Activated naive CD8-positive, alpha-beta T cell treated with anti-CD3 and anti-CD28 coated beads for 36 hours (primary cell): ENCODE results near the gene ACBD3. TPM values are rescaled to one million over a fixed set of nuclear protein-coding genes. Genes with fewer than 3 reads are reported as not detected.

Experiments
- DNase-seq: peaks from one replicate; pipeline ENCODE4 v3.0.0; 2021
- H3K27ac Mint-ChIP-seq: one replicate; pipeline ENCODE4 v1.8.0; 2022; ENCODE audit warnings: mild to moderate bottlenecking, moderate library complexity, mixed read lengths
- H3K27me3 Mint-ChIP-seq: one replicate; pipeline ENCODE4 v1.8.0; 2022; ENCODE audit warnings: mild to moderate bottlenecking, mixed read lengths
- H3K36me3 Mint-ChIP-seq: one replicate; pipeline ENCODE4 v1.8.0; 2021; ENCODE audit warnings: mild to moderate bottlenecking, mixed read lengths
- H3K4me1 Mint-ChIP-seq: one replicate; pipeline ENCODE4 v1.8.0; 2021; ENCODE audit warnings: mixed read lengths
- H3K4me3 Mint-ChIP-seq: one replicate; pipeline ENCODE4 v1.8.0; 2022; ENCODE audit warnings: mild to moderate bottlenecking, moderate library complexity, mixed read lengths
- H3K9me3 Mint-ChIP-seq: one replicate; pipeline ENCODE4 v1.8.0; 2022; ENCODE audit warnings: mixed read lengths
- total RNA-seq, 2 experiments: library from RNA; stranded (reverse); gene quantifications; one replicate each; pipeline ENCODE4 v1.2.3, GENCODE V29; 2021

ACBD3 gene
- total RNA-seq, 2 experiments from 2014 or later = 19.2 to 19.7 TPM

DNA sequence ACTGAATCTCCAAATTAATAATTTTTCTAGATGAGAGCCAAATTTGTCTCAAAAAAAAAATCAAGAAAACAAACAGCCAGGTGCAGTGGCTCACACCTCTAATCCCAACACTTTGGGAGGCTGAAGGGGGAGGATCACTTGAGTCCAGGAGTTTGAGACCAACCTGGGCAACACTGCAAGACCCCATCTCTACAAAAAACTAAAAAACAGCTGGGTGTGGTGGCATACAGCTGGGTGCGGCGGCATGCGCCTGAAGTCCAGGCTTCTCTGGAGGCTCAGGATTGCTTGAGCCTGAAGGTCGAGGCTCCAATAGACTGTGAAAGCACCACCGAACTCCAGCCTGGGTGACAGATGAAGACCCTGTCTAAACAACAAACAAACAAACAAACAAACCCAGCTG lies 14.0 kb downstream of the ACBD3 start:
- peaks cover 2% of the 10 kb centered on the region for H3K9me3 Mint-ChIP-seq
- no peaks in the 10 kb centered on the region for H3K27me3 Mint-ChIP-seq
- no peak overlapping the region for H3K4me3 Mint-ChIP-seq
- H3K27ac Mint-ChIP-seq = no peak overlapping the region
- H3K36me3 Mint-ChIP-seq = peaks cover 10% of the 10 kb centered on the region
- H3K4me1 Mint-ChIP-seq = peaks cover 18% of the 10 kb centered on the region
- no peak for DNase-seq

DNA sequence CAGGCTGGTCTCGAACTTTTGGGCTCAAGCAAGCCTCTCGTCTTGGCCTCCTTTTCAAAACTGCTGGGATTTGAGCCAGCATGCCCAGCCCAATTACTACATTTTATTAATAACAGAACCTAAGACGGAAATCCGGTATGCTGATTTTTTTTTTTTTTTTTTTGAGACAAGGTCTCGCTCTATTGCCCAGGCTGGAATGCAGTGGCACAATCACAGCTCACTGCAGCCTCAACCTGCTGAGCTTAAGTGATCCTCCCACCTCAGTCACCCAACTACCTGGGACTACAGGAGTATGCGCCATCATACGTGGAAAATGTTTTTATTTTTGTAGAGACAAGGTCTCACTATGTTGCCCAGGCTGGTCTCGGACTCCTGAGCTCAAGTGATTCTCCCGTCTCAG lies 20.2 kb downstream of the ACBD3 start:
- Mint-ChIP-seq H3K4me1 (peaks cover 6% of the 10 kb centered on the region), H3K9me3 (no peaks in the 10 kb centered on the region), H3K27ac (no peak overlapping the region), H3K4me3 (no peak overlapping the region), H3K27me3 (no peaks in the 10 kb centered on the region), H3K36me3 (peaks cover 8% of the 10 kb centered on the region)
- DNase-seq = no peak

DNA sequence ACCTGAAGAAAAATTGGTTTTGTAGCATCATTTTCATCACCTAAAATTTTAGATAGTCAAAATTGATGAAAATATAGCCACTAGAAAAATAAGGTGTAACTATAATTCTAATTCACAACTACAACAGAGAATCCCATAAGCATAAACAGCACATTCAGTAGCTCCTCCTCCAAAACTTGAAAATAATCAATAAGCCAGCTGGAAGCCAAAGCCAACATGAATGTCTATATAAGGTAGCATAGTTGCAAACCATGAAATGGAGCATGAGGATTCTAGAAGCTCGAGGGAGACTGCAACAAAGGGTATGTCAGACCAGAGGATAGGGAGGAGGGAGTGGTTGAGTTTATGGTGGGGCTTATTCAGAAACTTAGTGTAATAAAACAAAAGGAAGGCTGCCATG lies 22.4 kb downstream of the ACBD3 start:
- no peaks in the 10 kb centered on the region for H3K9me3 Mint-ChIP-seq
- DNase-seq = no peak
- no peak overlapping the region for H3K27ac Mint-ChIP-seq
- peaks cover 10% of the 10 kb centered on the region for H3K36me3 Mint-ChIP-seq
- H3K27me3 Mint-ChIP-seq = no peaks in the 10 kb centered on the region
- no peak overlapping the region for H3K4me3 Mint-ChIP-seq
- H3K4me1 Mint-ChIP-seq = peaks cover 6% of the 10 kb centered on the region

DNA sequence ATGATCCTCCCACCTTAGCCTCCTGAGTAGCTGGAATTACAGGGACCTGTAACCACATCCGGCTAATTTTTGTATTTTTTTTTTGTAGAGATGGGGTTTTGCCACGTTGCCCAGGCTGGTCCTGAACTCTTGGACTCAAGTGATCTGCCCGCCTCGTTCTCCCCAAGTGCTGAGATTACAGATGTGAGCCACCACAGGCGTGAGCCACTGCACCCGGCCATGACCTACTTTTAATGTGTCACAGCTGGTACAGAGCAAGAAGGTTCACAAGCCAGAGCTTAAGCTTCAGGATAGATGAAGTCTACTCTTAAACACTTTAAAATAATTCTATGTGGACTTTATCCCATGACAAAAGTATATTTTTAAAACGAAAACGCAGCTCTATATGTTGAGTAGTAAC lies 23.6 kb downstream of the ACBD3 start:
- H3K27me3 Mint-ChIP-seq = no peaks in the 10 kb centered on the region
- H3K9me3 Mint-ChIP-seq = no peaks in the 10 kb centered on the region
- H3K27ac Mint-ChIP-seq = no peak overlapping the region
- DNase-seq = no peak
- H3K4me1 Mint-ChIP-seq = peaks cover 10% of the 10 kb centered on the region
- peaks cover 12% of the 10 kb centered on the region for H3K36me3 Mint-ChIP-seq
- no peak overlapping the region for H3K4me3 Mint-ChIP-seq

DNA sequence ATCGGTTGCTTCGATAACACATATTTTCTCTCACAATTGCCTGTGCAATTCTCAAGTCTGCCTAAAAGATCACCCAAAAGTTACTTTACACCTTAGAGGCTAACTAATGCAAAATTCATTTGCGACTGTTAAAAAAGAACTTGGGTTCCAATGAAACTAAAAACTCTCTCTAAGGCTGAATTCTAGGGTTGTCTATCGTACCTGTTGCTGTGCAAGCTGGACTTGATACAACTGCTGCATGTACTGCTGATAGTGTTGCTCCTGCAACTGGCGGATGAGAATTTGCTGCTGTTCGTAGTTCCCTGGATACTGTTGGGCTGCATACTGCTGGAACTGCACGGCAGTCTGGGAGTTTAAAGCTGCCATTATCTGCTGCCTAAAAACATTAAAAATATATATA lies 27.6 kb downstream of the ACBD3 start:
- no peaks in the 10 kb centered on the region for H3K9me3 Mint-ChIP-seq
- no peak for DNase-seq
- H3K4me1 Mint-ChIP-seq = peaks cover 8% of the 10 kb centered on the region
- no peak overlapping the region for H3K27ac Mint-ChIP-seq
- H3K36me3 Mint-ChIP-seq = peaks cover 15% of the 10 kb centered on the region
- H3K4me3 Mint-ChIP-seq = no peak overlapping the region
- H3K27me3 Mint-ChIP-seq = no peaks in the 10 kb centered on the region

DNA sequence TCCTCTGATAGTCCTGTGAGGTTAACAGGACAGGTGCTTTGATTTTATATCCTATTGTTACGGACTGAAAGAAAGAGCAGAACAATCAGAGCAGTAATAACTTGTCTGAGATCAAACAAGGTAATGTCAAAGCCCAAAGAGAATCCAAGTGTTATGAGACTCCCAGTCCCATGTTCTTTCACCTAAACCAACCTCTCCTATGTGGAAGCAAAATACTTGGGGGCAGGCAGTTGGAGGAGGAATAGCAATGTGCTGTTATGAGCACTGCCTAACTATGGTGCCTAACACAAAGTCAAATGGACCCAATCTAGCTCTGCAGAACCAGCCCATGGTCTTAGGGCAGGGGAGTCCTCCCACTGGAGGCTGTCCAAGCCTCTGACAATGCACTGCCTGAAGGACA lies 28.1 kb downstream of the ACBD3 start:
- H3K27me3 Mint-ChIP-seq = no peaks in the 10 kb centered on the region
- no peaks in the 10 kb centered on the region for H3K9me3 Mint-ChIP-seq
- peaks cover 8% of the 10 kb centered on the region for H3K4me1 Mint-ChIP-seq
- DNase-seq = no peak
- no peak overlapping the region for H3K27ac Mint-ChIP-seq
- H3K4me3 Mint-ChIP-seq = no peak overlapping the region
- H3K36me3 Mint-ChIP-seq = peaks cover 15% of the 10 kb centered on the region

DNA sequence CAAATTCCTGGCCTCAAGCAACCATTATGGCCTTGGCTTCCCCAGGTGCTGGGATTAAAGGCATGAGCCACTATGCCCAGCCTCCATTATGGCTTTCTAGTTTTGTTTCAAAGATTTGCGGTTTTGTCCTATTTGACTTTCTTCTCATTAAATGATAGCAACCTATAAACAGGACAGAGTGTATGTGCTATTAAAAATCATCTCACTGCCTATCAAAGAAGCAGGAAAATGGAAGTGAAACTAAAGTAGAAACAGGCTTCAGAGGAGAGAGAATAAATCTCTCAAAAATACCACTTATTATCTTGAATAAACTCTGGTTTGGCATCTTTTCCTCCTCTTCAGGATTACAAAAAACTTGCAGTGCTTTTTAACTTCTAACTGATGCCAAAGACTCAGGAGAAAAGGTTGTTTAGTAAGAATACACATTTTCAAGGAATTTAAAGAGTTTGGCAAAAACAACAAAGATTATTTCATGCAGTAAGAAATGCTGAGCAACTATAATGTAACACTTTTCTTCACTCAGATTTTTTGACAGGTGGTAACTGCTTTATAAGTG lies 28.7 kb downstream of the ACBD3 start:
- Mint-ChIP-seq H3K9me3 (no peaks in the 10 kb centered on the region), H3K4me1 (peaks cover 6% of the 10 kb centered on the region), H3K36me3 (peaks cover 15% of the 10 kb centered on the region), H3K27ac (peak overlapping the region; percentile 73), H3K27me3 (no peaks in the 10 kb centered on the region), H3K4me3 (no peak overlapping the region)
- DNase-seq = no peak

DNA sequence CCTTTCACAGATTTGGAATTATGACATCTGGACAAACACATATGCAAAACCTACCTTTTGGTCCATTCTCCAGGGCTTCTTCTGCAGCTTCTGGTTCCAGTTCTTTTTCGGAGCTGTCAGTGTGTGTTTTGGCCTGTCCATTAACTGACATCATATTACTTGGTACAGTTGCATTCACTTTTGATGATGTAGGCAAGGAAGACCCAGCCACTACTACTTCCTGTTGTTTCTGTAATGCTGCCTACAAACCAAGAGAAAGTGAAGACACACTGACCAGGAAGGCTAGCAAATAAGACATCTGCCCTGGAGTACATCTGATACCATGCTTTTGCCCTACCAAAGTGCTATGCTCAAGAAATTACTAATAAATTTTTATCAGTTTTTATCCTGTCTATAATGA lies 31.9 kb downstream of the ACBD3 start:
- Mint-ChIP-seq H3K27me3 (no peaks in the 10 kb centered on the region), H3K27ac (peak overlapping the region; percentile 42), H3K9me3 (no peaks in the 10 kb centered on the region), H3K4me3 (no peak overlapping the region), H3K36me3 (peaks cover 11% of the 10 kb centered on the region), H3K4me1 (peaks cover 6% of the 10 kb centered on the region)
- no peak for DNase-seq

DNA sequence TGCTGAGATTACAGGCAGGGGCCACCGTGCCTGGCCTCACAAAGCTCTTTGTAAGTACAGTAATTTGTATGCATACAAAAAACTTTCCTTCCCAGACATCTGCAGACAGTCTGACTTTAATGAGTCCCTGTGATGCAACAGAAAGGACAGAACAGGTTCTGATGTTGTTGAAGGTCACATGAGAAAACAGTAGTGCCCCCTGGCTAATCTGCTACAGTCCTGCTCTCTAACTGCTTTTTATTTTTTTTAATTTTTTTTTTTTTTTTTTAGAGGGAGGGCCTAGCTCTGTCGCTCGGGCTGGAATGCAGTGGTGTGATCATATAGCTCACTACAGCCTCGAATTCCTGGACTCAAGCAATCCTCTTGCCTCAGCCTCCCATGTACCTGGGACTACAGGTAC lies 36.7 kb downstream of the ACBD3 start:
- H3K9me3 Mint-ChIP-seq = no peaks in the 10 kb centered on the region
- H3K4me3 Mint-ChIP-seq = no peak overlapping the region
- H3K27ac Mint-ChIP-seq = no peak overlapping the region
- no peaks in the 10 kb centered on the region for H3K4me1 Mint-ChIP-seq
- DNase-seq = no peak
- H3K27me3 Mint-ChIP-seq = no peaks in the 10 kb centered on the region
- H3K36me3 Mint-ChIP-seq = peaks cover 12% of the 10 kb centered on the region

DNA sequence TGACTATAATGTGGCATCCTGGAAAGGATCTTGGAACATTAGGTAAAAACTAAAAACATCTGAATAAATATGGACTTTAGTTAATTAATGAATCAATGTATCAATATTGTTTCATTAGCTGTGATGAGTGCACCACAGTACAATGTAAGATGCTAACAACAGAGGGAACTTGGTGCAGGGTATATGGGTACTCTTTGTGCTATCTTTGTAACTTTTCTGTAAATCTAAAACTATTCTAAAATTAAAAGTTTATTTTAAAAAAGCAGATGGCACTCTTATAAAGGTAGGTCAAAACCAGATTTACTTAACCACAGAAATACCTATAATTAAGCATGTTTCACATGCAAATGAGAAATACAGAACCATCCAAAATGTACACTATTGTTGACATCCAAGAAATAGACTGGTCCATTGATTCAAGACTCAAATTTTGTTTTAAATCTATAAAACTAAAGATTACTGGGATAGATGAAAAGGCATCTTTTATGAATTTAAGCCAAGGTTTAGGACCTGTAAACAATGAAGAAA lies 38.4 kb downstream of the ACBD3 start:
- Mint-ChIP-seq H3K27ac (no peak overlapping the region), H3K4me1 (no peaks in the 10 kb centered on the region), H3K36me3 (peaks cover 18% of the 10 kb centered on the region), H3K27me3 (no peaks in the 10 kb centered on the region), H3K9me3 (no peaks in the 10 kb centered on the region), H3K4me3 (no peak overlapping the region)
- no peak for DNase-seq

DNA sequence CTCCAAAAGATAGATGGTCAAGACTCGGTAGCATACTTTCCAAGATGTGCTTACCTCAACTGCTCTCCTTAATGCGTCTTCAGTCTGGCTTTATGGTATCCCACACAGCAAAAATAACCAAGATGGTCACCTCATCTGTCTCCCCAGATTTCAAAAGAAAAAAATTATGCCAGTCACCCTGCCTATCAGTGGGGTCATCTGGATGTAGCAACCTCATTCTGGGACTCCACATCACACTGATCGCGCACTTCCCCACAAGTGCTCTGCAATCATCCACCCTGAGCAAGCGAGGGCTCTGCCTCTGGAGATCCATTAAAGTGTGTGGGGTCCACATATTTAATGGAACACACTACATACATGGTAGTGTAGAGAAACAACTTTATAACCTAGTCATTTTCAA lies 42.5 kb downstream of the ACBD3 start:
- H3K9me3 Mint-ChIP-seq = no peaks in the 10 kb centered on the region
- no peaks in the 10 kb centered on the region for H3K4me1 Mint-ChIP-seq
- DNase-seq = no peak
- H3K4me3 Mint-ChIP-seq = no peak overlapping the region
- no peaks in the 10 kb centered on the region for H3K27me3 Mint-ChIP-seq
- peaks cover 13% of the 10 kb centered on the region for H3K36me3 Mint-ChIP-seq
- peak overlapping the region; percentile 4 for H3K27ac Mint-ChIP-seq

DNA sequence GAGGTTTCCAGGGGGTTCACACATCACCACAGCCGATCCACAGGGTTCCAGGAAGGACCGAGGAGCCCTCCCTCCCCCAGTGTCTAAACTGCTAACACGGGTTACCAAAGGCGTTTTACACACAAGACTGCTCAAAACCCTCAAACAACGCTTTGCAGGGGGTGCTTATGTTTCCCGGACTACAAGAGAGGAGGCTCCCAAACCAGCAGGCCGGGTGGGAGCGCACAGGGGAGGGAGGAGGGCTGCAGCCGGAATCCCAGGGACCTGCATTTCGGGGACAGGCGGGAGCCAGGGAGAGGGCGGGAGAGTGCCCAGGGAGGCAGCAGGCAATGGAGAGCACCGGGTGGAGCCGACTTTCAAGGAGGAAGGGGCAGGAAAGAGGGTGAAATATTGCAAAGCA lies 50.8 kb downstream of the ACBD3 start:
- Mint-ChIP-seq H3K4me3 (no peak overlapping the region), H3K9me3 (no peaks in the 10 kb centered on the region), H3K27ac (no peak overlapping the region), H3K27me3 (no peaks in the 10 kb centered on the region), H3K4me1 (peaks cover 1% of the 10 kb centered on the region), H3K36me3 (no peaks in the 10 kb centered on the region)
- no peak for DNase-seq

DNA sequence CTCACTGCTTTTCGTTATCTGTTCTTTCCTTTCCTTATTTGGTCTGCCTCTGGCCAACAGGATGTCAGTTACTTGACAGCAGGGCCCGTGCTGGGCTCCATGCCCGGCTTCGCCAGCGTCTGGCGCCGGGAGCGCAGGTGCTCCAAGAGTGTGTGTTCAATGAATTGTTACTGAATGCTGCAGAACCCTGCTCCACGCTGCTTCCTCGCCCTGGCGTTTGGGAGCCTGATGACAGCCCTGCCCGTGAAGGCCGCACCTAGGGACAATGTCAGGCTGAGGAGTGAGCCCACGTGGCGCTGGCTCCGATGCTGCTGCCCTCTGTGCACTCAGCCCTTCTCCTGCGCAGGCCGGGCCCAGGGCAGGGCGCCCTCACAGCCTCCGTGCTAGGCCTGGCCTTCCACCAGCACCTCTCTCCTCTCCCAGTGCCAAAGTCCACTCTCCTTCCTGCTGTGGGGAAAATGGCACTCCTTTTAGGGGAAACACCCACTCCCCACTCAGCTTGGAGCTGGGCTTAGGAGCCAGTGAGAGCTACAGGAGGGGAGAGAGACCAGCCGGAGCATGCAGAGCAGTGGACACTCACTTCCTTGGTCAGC lies 51.4 kb downstream of the ACBD3 start:
- no peak for DNase-seq
- no peaks in the 10 kb centered on the region for H3K9me3 Mint-ChIP-seq
- no peaks in the 10 kb centered on the region for H3K36me3 Mint-ChIP-seq
- H3K4me1 Mint-ChIP-seq = peaks cover 4% of the 10 kb centered on the region
- H3K27me3 Mint-ChIP-seq = no peaks in the 10 kb centered on the region
- no peak overlapping the region for H3K27ac Mint-ChIP-seq
- H3K4me3 Mint-ChIP-seq = no peak overlapping the region

DNA sequence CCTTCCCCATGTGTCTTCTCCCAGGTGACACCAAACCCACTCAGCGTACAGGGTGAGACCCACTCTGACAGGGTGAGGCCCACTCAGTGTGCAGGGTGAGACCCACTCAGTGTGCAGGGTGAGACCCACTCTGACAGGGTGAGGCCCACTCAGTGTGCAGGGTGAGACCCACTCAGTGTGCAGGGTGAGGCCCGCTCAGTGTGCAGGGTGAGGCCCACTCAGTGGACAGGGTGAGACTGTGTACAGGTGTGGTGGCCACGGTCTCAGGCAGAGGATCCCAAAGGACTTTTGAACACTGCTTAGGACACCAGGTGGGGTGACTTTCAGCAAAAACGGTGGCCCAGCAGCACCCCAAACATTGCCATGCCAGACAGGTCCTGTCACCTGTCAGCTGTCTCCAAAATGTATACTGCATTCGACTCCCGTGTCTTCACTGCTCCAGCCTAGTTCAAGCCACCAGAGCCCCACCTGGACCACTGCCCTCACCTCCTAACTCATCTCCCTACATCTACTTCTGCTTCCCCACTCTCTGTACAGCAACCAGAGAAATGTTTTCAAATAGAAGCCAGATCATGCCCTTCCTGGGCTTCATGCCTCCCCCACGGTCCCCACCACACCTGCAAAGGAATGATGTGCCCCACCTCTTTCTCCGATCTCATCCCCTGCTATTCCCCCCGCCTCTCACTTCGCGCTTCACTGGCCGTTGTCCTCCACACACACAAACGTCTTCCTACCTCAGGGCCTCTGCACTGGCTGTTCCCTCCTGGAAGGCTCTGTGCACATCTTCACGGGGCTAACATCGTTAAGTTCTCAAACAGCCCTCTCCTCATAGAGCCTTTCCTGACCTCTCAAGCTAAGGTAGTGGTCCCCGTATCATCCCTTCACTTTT lies 52.1 kb downstream of the ACBD3 start:
- DNase-seq = no peak
- no peak overlapping the region for H3K27ac Mint-ChIP-seq
- no peaks in the 10 kb centered on the region for H3K9me3 Mint-ChIP-seq
- H3K36me3 Mint-ChIP-seq = no peaks in the 10 kb centered on the region
- no peaks in the 10 kb centered on the region for H3K27me3 Mint-ChIP-seq
- H3K4me1 Mint-ChIP-seq = peaks cover 4% of the 10 kb centered on the region
- H3K4me3 Mint-ChIP-seq = no peak overlapping the region

DNA sequence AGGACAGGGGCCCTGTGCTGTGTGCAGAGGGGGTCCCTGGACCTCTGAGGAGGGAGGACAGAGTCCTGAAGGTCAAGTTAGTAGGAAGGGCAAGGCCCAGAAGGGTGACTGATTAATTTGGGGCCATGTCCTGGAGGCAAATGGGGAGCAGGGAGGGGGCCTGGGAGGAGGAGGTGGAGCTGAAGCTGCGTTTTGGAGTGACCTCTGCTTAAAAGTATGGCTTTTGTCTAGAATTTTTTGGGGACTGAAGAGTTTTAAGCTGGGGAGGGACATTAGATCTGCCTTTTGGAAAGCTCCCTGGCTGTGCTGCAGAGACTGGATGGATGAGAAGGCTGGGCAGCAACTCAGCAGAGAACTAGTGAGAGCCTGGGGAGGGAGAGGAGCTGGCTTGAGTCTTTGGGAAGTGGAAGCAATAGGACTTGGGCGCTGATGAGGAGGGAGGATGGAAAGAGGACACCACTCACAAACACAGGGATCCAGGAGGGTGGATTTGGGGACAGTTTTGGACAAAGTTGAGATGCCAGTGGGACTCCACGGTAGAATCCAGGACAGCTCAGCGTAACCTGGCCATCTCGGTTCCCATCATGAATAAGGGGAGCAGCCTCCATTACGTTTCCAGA lies 52.9 kb downstream of the ACBD3 start:
- no peak for DNase-seq
- H3K36me3 Mint-ChIP-seq = no peaks in the 10 kb centered on the region
- no peak overlapping the region for H3K27ac Mint-ChIP-seq
- H3K27me3 Mint-ChIP-seq = no peaks in the 10 kb centered on the region
- no peaks in the 10 kb centered on the region for H3K9me3 Mint-ChIP-seq
- H3K4me3 Mint-ChIP-seq = no peak overlapping the region
- H3K4me1 Mint-ChIP-seq = peaks cover 4% of the 10 kb centered on the region
